Measurements from ENCODE around the gene DTNB.

- TF ChIP-seq CTCF (conservative IDR thresholded peaks at IDR 0.05 in 1 of 2, IDR thresholded peaks at IDR 0.05 in 1 of 2; ENCODE audit: low read depth in 1 of 2, low read length in 2 of 2): no peak
- TF ChIP-seq EZH2 (IDR thresholded peaks at IDR 0.05; ENCODE audit: low read length, missing control alignments): no peak
These were observed 271.9 kb downstream of the DTNB start for GRCh38 chr2:25401307-25402026.

All from fibroblast of lung (primary cell).